ENCODE measurements around the gene CTDSPL. TPM values are rescaled to one million over a fixed set of nuclear protein-coding genes. Genes with fewer than 3 reads are reported as not detected.
A peak's percentile ranks its signal among the peaks of the same experiment; 100 is the strongest.

The CTDSPL gene
- total and polyA plus RNA-seq, 2 of the 13 experiments (the other 11 are each of a cell fraction or from before 2014, with no cell fraction given), result 26.1 to 142 TPM

- TF ChIP-seq ZNF503 (CRISPR knock-in tag; IDR thresholded peaks at IDR 0.05), result peak; percentile 51; the same call in 1 of the 2 replicates
- TF ChIP-seq NR2F6 (IDR thresholded peaks at IDR 0.05), result peak; percentile 87
- peak; percentile 91 for TF ChIP-seq NR2F6 (CRISPR knock-in tag; IDR thresholded peaks at IDR 0.05)
- no peak for TF ChIP-seq TOPORS (CRISPR knock-in tag; IDR thresholded peaks at IDR 0.05)
- no peak for TF ChIP-seq MAF1 (CRISPR knock-in tag; IDR thresholded peaks at IDR 0.05; ENCODE audit: borderline replicate concordance)
- peak; percentile 44; the same call in 1 of the 2 replicates for TF ChIP-seq SKIL (CRISPR knock-in tag; IDR thresholded peaks at IDR 0.05; ENCODE audit: borderline replicate concordance)
- TF ChIP-seq SOX6 (IDR thresholded peaks at IDR 0.05), result no peak
- peak; percentile 47; the same call in 1 of the 2 replicates for TF ChIP-seq SOX6 (CRISPR knock-in tag; IDR thresholded peaks at IDR 0.05)
- no peak for TF ChIP-seq ZNF18 (CRISPR knock-in tag; IDR thresholded peaks at IDR 0.05; ENCODE audit: insufficient replicate concordance)
- TF ChIP-seq YY1 (IDR thresholded peaks at IDR 0.05; ENCODE audit: insufficient read depth, insufficient replicate concordance, low read depth, low read length), result no peak
- TF ChIP-seq HIC2 (CRISPR knock-in tag; IDR thresholded peaks at IDR 0.05; ENCODE audit: low read depth), result no peak
- TF ChIP-seq KLF16 (CRISPR knock-in tag; IDR thresholded peaks at IDR 0.05), result no peak
- no peak for TF ChIP-seq NFIC (IDR thresholded peaks at IDR 0.05; ENCODE audit: low read length)
- TF ChIP-seq ZNF609 (CRISPR knock-in tag; IDR thresholded peaks at IDR 0.05; ENCODE audit: borderline replicate concordance), result peak; percentile 55; the same call in 1 of the 2 replicates
- TF ChIP-seq ZKSCAN5 (CRISPR knock-in tag; IDR thresholded peaks at IDR 0.05), result no peak
- TF ChIP-seq ZNF567 (CRISPR knock-in tag; IDR thresholded peaks at IDR 0.05; ENCODE audit: borderline replicate concordance), result 0 out of 2 replicates have a peak, but pooled peaks have one; percentile 44
- TF ChIP-seq MXD4 (CRISPR knock-in tag; IDR thresholded peaks at IDR 0.05), result no peak
- no peak for TF ChIP-seq ZNF7 (CRISPR knock-in tag; IDR thresholded peaks at IDR 0.05)
These were observed 41.6 kb downstream of the CTDSPL start (continued) for GRCh38 chr3:37903320-37903719.

Measured in HepG2 (cell line).